T-helper 17 cell (primary cell): ENCODE results near the gene PGM1. TPM values are rescaled to one million over a fixed set of nuclear protein-coding genes. Genes with fewer than 3 reads are reported as not detected.

Experiments
- ATAC-seq: fragments of 150-1000 bp; cut with Tn5 transposase; 2 replicates; pipeline ENCODE4 v1.10.0; 2021; ENCODE audit warnings: mild to moderate bottlenecking, moderate library complexity
- DNase-seq, 3 donors: peaks; one replicate each; pipeline versions ENCODE4 v3.0.0 to v3.0.0-alpha.2; 2020 to 2021
- H3K9me3 ChIP-seq: one replicate; pipeline ENCODE4 v1.7.0; 2013; ENCODE audit warnings: low read length, mild to moderate bottlenecking; ENCODE audit not compliant: control insufficient read depth, poor library complexity, severe bottlenecking
- H3K27ac Mint-ChIP-seq: one replicate; pipeline ENCODE4 v1.8.0; 2022; ENCODE audit warnings: mild to moderate bottlenecking, moderate library complexity, mixed read lengths
- H3K27me3 Mint-ChIP-seq: one replicate; pipeline ENCODE4 v1.8.0; 2022; ENCODE audit warnings: mixed read lengths
- H3K36me3 Mint-ChIP-seq: one replicate; pipeline ENCODE4 v1.8.0; 2022; ENCODE audit warnings: low read depth, mixed read lengths
- H3K4me1 Mint-ChIP-seq: one replicate; pipeline ENCODE4 v1.8.0; 2022; ENCODE audit warnings: mild to moderate bottlenecking, mixed read lengths
- H3K4me3 Mint-ChIP-seq: one replicate; pipeline ENCODE4 v1.8.0; 2022; ENCODE audit warnings: mild to moderate bottlenecking, moderate library complexity, mixed read lengths
- total RNA-seq, 4 donors: library from RNA in 2 of 4; stranded (reverse) in 2 of 4; gene quantifications; one replicate each; pipeline ENCODE4 v1.2.3 and lab custom pipeline; 2022 to 2026

Gene PGM1
- total RNA-seq, 2 donors from 2014 or later: 11.7 to 14.2 TPM

- H3K27ac Mint-ChIP-seq: no peak overlapping the region
- no peaks in the 10 kb centered on the region for H3K27me3 Mint-ChIP-seq
- ATAC-seq: no peak
- H3K4me1 Mint-ChIP-seq: peaks cover 5% of the 10 kb centered on the region
- peak overlapping the region; percentile 25 for H3K4me3 Mint-ChIP-seq
- peaks cover 12% of the 10 kb centered on the region for H3K36me3 Mint-ChIP-seq
- H3K9me3 ChIP-seq: no peaks in the 10 kb centered on the region
- DNase-seq: no peak
Observed at GRCh38 chr1:63643517-63643916, 50.3 kb downstream of the PGM1 start.

- Mint-ChIP-seq H3K27me3 (no peaks in the 10 kb centered on the region), H3K27ac (no peak overlapping the region), H3K4me1 (peaks cover 5% of the 10 kb centered on the region), H3K36me3 (peaks cover 12% of the 10 kb centered on the region), H3K4me3 (no peak overlapping the region)
- H3K9me3 ChIP-seq: no peaks in the 10 kb centered on the region
- DNase-seq (no peak), ATAC-seq (no peak)
Observed at GRCh38 chr1:63643926-63644325, 50.7 kb downstream of the PGM1 start.

GRCh38 chr1:63645317-63645716, 52.1 kb downstream of the PGM1 start:
- Mint-ChIP-seq H3K27me3 (no peaks in the 10 kb centered on the region), H3K27ac (no peak overlapping the region)

GRCh38 chr1:63648689-63649088, 55.5 kb downstream of the PGM1 start:
- Mint-ChIP-seq H3K27ac (peak overlapping the region; percentile 70), H3K27me3 (no peaks in the 10 kb centered on the region), H3K36me3 (peaks cover 3% of the 10 kb centered on the region), H3K4me3 (no peak overlapping the region), H3K4me1 (peaks cover 27% of the 10 kb centered on the region)
- DNase-seq (no peak), ATAC-seq (no peak)
- no peaks in the 10 kb centered on the region for H3K9me3 ChIP-seq

More at GRCh38 chr1:63645317-63645716, 52.1 kb downstream of the PGM1 start:
- H3K9me3 ChIP-seq: no peaks in the 10 kb centered on the region
- Mint-ChIP-seq H3K4me3 (no peak overlapping the region), H3K36me3 (peaks cover 3% of the 10 kb centered on the region), H3K4me1 (peaks cover 5% of the 10 kb centered on the region)
- DNase-seq (no peak), ATAC-seq (no peak)

GRCh38 chr1:63651161-63651701, 58.0 kb downstream of the PGM1 start:
- DNase-seq (no peak), ATAC-seq (peak; percentile 96)
- H3K27me3 Mint-ChIP-seq: no peaks in the 10 kb centered on the region
- H3K36me3 Mint-ChIP-seq: peaks cover 6% of the 10 kb centered on the region
- H3K4me1 Mint-ChIP-seq: peaks cover 28% of the 10 kb centered on the region
- H3K4me3 Mint-ChIP-seq: peak overlapping the region; percentile 82
- H3K9me3 ChIP-seq: no peaks in the 10 kb centered on the region
- peak overlapping the region; percentile 94 for H3K27ac Mint-ChIP-seq

- DNase-seq: no peak
- no peaks in the 10 kb centered on the region for H3K9me3 ChIP-seq
- Mint-ChIP-seq H3K27ac (peak overlapping the region; percentile 94), H3K4me1 (peaks cover 33% of the 10 kb centered on the region), H3K36me3 (peaks cover 4% of the 10 kb centered on the region), H3K27me3 (no peaks in the 10 kb centered on the region), H3K4me3 (no peak overlapping the region)
- no peak for ATAC-seq
Observed at GRCh38 chr1:63653976-63654375, 60.8 kb downstream of the PGM1 start.

GRCh38 chr1:63659448-63659847, 66.2 kb downstream of the PGM1 start:
- Mint-ChIP-seq H3K27me3 (no peaks in the 10 kb centered on the region), H3K4me1 (peaks cover 4% of the 10 kb centered on the region), H3K4me3 (no peak overlapping the region), H3K36me3 (peaks cover 12% of the 10 kb centered on the region), H3K27ac (no peak overlapping the region)
- ATAC-seq (no peak), DNase-seq (no peak)
- H3K9me3 ChIP-seq: no peaks in the 10 kb centered on the region

- H3K4me3 Mint-ChIP-seq: no peak overlapping the region
- H3K36me3 Mint-ChIP-seq: peaks cover 9% of the 10 kb centered on the region
- H3K4me1 Mint-ChIP-seq: peaks cover 4% of the 10 kb centered on the region
- H3K27ac Mint-ChIP-seq: no peak overlapping the region
- H3K27me3 Mint-ChIP-seq: no peaks in the 10 kb centered on the region
- DNase-seq: no peak
- H3K9me3 ChIP-seq: no peaks in the 10 kb centered on the region
- ATAC-seq: no peak
Observed at GRCh38 chr1:63662056-63662836, 69.0 kb downstream of the PGM1 start.

- H3K4me1 Mint-ChIP-seq: peaks cover 4% of the 10 kb centered on the region
- H3K4me3 Mint-ChIP-seq: no peak overlapping the region
- peaks cover 9% of the 10 kb centered on the region for H3K36me3 Mint-ChIP-seq
Observed at GRCh38 chr1:63662841-63663240, 69.6 kb downstream of the PGM1 start.

GRCh38 chr1:63663301-63663700, 70.1 kb downstream of the PGM1 start:
- Mint-ChIP-seq H3K36me3 (peaks cover 9% of the 10 kb centered on the region), H3K4me1 (peaks cover 4% of the 10 kb centered on the region), H3K27ac (no peak overlapping the region), H3K27me3 (no peaks in the 10 kb centered on the region), H3K4me3 (no peak overlapping the region)
- H3K9me3 ChIP-seq: no peaks in the 10 kb centered on the region
- DNase-seq (no peak), ATAC-seq (no peak)

More at GRCh38 chr1:63662841-63663240, 69.6 kb downstream of the PGM1 start:
- H3K27ac Mint-ChIP-seq: no peak overlapping the region
- ATAC-seq (no peak), DNase-seq (no peak)
- H3K27me3 Mint-ChIP-seq: no peaks in the 10 kb centered on the region
- H3K9me3 ChIP-seq: no peaks in the 10 kb centered on the region

- ATAC-seq: no peak
- H3K36me3 Mint-ChIP-seq: peaks cover 9% of the 10 kb centered on the region
- H3K27me3 Mint-ChIP-seq: no peaks in the 10 kb centered on the region
- H3K4me3 Mint-ChIP-seq: no peak overlapping the region
- peaks cover 1% of the 10 kb centered on the region for H3K4me1 Mint-ChIP-seq
- no peaks in the 10 kb centered on the region for H3K9me3 ChIP-seq
- H3K27ac Mint-ChIP-seq: no peak overlapping the region
- no peak for DNase-seq
Observed at GRCh38 chr1:63663873-63664272, 70.7 kb downstream of the PGM1 start.

- Mint-ChIP-seq H3K36me3 (peaks cover 4% of the 10 kb centered on the region), H3K4me1 (no peaks in the 10 kb centered on the region), H3K4me3 (no peak overlapping the region), H3K27ac (no peak overlapping the region), H3K27me3 (no peaks in the 10 kb centered on the region)
- ATAC-seq: no peak
- no peaks in the 10 kb centered on the region for H3K9me3 ChIP-seq
- DNase-seq: no peak
Observed at GRCh38 chr1:63664742-63665141, 71.5 kb downstream of the PGM1 start.

GRCh38 chr1:63665410-63665809, 72.2 kb downstream of the PGM1 start:
- no peaks in the 10 kb centered on the region for H3K9me3 ChIP-seq
- H3K27me3 Mint-ChIP-seq: no peaks in the 10 kb centered on the region
- H3K36me3 Mint-ChIP-seq: peaks cover 4% of the 10 kb centered on the region
- DNase-seq: no peak
- H3K4me3 Mint-ChIP-seq: no peak overlapping the region
- no peak for ATAC-seq
- no peak overlapping the region for H3K27ac Mint-ChIP-seq
- H3K4me1 Mint-ChIP-seq: peaks cover 3% of the 10 kb centered on the region

- Mint-ChIP-seq H3K27me3 (no peaks in the 10 kb centered on the region), H3K36me3 (peaks cover 4% of the 10 kb centered on the region), H3K4me3 (no peak overlapping the region), H3K4me1 (peaks cover 3% of the 10 kb centered on the region), H3K27ac (no peak overlapping the region)
- H3K9me3 ChIP-seq: no peaks in the 10 kb centered on the region
- DNase-seq (no peak), ATAC-seq (no peak)
Observed at GRCh38 chr1:63665824-63666223, 72.6 kb downstream of the PGM1 start.
